Suprapubic skin (tissue), 4 donors: ENCODE measurements around the gene CRB2.

Experiments used
- CTCF ChIP-seq, 2 donors: fragments of 200-600 bp in 1 of 2; fragments of 450-650 bp in 1 of 2; sonication (generic) in 1 of 2; IDR thresholded peaks; one replicate each; pipeline ENCODE4 v1.5.1; 2016 to 2019; ENCODE audit warnings: antibody characterized with exemption in 2 of 2, mild to moderate bottlenecking in 1 of 2, moderate library complexity in 1 of 2
- EP300 ChIP-seq: sonication (generic); formaldehyde crosslinking; IDR thresholded peaks from one replicate; pipeline ENCODE4 v1.6.1; 2017; ENCODE audit warnings: antibody characterized with exemption
- POLR2A ChIP-seq, 2 donors: fragments of 450-650 bp; IDR thresholded peaks; one replicate each; pipeline ENCODE4 v1.6.1; 2017; ENCODE audit warnings: antibody characterized with exemption in 2 of 2, mild to moderate bottlenecking in 2 of 2, moderate library complexity in 2 of 2
- POLR2AphosphoS5 ChIP-seq, 3 donors: sonication (generic); formaldehyde crosslinking; IDR thresholded peaks; one replicate each; pipeline ENCODE4 v1.6.1; 2017; ENCODE audit warnings: antibody characterized with exemption in 3 of 3

- TF ChIP-seq CTCF (IDR thresholded peaks at IDR 0.05) (no peak), POLR2A (IDR thresholded peaks at IDR 0.05) (no peak), POLR2AphosphoS5 (IDR thresholded peaks at IDR 0.05) (no peak), EP300 (no peak)
Observed at GRCh38 chr9:123406691-123407216, 50.8 kb downstream of the CRB2 start.
